Stimulated activated CD4-positive, alpha-beta T cell treated with anti-CD3 and anti-CD28 coated beads, Interleukin-1b, Interleukin-23, amount 100 ng/mL, for 4 hours (primary cell): ENCODE measurements around the gene FCHSD2.

Experiments used
- DNase-seq, 2 donors: peaks; one replicate each; pipeline ENCODE4 v3.0.0-alpha.2; 2020; ENCODE audit warnings: low read depth in 2 of 2

The FCHSD2 gene

GRCh38 chr11:73172992-73173656, 31.0 kb upstream of the FCHSD2 start:
- no peak for DNase-seq

- no peak for DNase-seq
Observed at GRCh38 chr11:73171436-73172161, 29.5 kb upstream of the FCHSD2 start.

- DNase-seq = no peak
Observed at GRCh38 chr11:73170140-73170539, 28.0 kb upstream of the FCHSD2 start.

GRCh38 chr11:73168925-73169579, 26.9 kb upstream of the FCHSD2 start:
- no peak for DNase-seq

- DNase-seq = no peak
Observed at GRCh38 chr11:73167363-73167954, 25.3 kb upstream of the FCHSD2 start.

GRCh38 chr11:73164803-73165540, 22.9 kb upstream of the FCHSD2 start:
- DNase-seq = no peak

GRCh38 chr11:73163638-73164174, 21.6 kb upstream of the FCHSD2 start:
- no peak for DNase-seq

- no peak for DNase-seq
Observed at GRCh38 chr11:73162196-73162740, 20.1 kb upstream of the FCHSD2 start.

GRCh38 chr11:73160005-73160760, 18.1 kb upstream of the FCHSD2 start:
- no peak for DNase-seq

GRCh38 chr11:73159297-73159696, 17.2 kb upstream of the FCHSD2 start:
- no peak for DNase-seq

- DNase-seq = no peak
Observed at GRCh38 chr11:73158356-73159051, 16.4 kb upstream of the FCHSD2 start.

- DNase-seq = no peak
Observed at GRCh38 chr11:73157101-73158010, 15.2 kb upstream of the FCHSD2 start.

- no peak for DNase-seq
Observed at GRCh38 chr11:73156686-73157085, 14.6 kb upstream of the FCHSD2 start.

GRCh38 chr11:73156114-73156513, 14.0 kb upstream of the FCHSD2 start:
- DNase-seq = no peak

- DNase-seq = no peak
Observed at GRCh38 chr11:73155102-73155501, 13.0 kb upstream of the FCHSD2 start.

GRCh38 chr11:73154178-73154577, 12.1 kb upstream of the FCHSD2 start:
- DNase-seq = peak in 1 of 2 donors; percentile 19

- DNase-seq = peak in 1 of 2 donors; percentile 13
Observed at GRCh38 chr11:73152861-73153483, 10.9 kb upstream of the FCHSD2 start.
